ENCODE data around the gene ANGPTL5.

Gene ANGPTL5

GRCh38 chr11:101872171-101872882 lies 44.0 kb downstream of the ANGPTL5 start:
- Histone ChIP-seq H3K36me3 (no peaks in the 10 kb centered on the region), H3K27ac (no peak overlapping the region), H3K27me3 (no peaks in the 10 kb centered on the region), H3K4me3 (no peak overlapping the region), H3K9me3 (no peaks in the 10 kb centered on the region), H3K4me1 (no peaks in the 10 kb centered on the region)
- DNase-seq: no peak
- intact Hi-C loops (cut with DNase I; ENCODE audit: low total_unique reads): no loop called here
- TF ChIP-seq CTCF (IDR thresholded peaks at IDR 0.05): no peak

GRCh38 chr11:101870510-101870909 lies 45.8 kb downstream of the ANGPTL5 start:
- Histone ChIP-seq H3K27me3 (no peaks in the 10 kb centered on the region), H3K36me3 (no peaks in the 10 kb centered on the region), H3K9me3 (no peaks in the 10 kb centered on the region), H3K4me3 (no peak overlapping the region), H3K27ac (no peak overlapping the region), H3K4me1 (no peaks in the 10 kb centered on the region)
- intact Hi-C loops (cut with DNase I; ENCODE audit: low total_unique reads): no loop called here
- DNase-seq: no peak
- TF ChIP-seq CTCF (IDR thresholded peaks at IDR 0.05): no peak

GRCh38 chr11:101867951-101868350 lies 48.4 kb downstream of the ANGPTL5 start:
- peaks cover 0 to 6% (median 0%) of the 10 kb centered on the region in 4 donors for H3K4me1 ChIP-seq
- no peak for TF ChIP-seq CTCF (IDR thresholded peaks at IDR 0.05)
- no peak for DNase-seq
- H3K27me3 ChIP-seq: no peaks in the 10 kb centered on the region
- intact Hi-C loops (cut with DNase I; ENCODE audit: low total_unique reads): no loop called here
- no peak overlapping the region for H3K27ac ChIP-seq
- no peaks in the 10 kb centered on the region for H3K36me3 ChIP-seq
- H3K4me3 ChIP-seq: no peak overlapping the region
- peaks cover 0 to 5% (median 0%) of the 10 kb centered on the region in 3 donors for H3K9me3 ChIP-seq

- no peak for DNase-seq
- H3K36me3 ChIP-seq: no peaks in the 10 kb centered on the region
- TF ChIP-seq CTCF (IDR thresholded peaks at IDR 0.05): no peak
- intact Hi-C loops (cut with DNase I; ENCODE audit: low total_unique reads): no loop called here
- H3K4me1 ChIP-seq: peaks cover 0 to 15% (median 5%) of the 10 kb centered on the region in 4 donors
- no peak overlapping the region for H3K27ac ChIP-seq
- no peak overlapping the region for H3K4me3 ChIP-seq
- no peaks in the 10 kb centered on the region for H3K27me3 ChIP-seq
- H3K9me3 ChIP-seq: peaks cover 0 to 5% (median 0%) of the 10 kb centered on the region in 3 donors
Measured at GRCh38 chr11:101866619-101867491, 49.5 kb downstream of the ANGPTL5 start.

GRCh38 chr11:101864098-101864497 lies 52.2 kb downstream of the ANGPTL5 start:
- Histone ChIP-seq H3K27ac (no peak overlapping the region), H3K9me3 (peaks cover 0 to 5% (median 0%) of the 10 kb centered on the region in 3 donors), H3K4me3 (no peak overlapping the region), H3K36me3 (no peaks in the 10 kb centered on the region), H3K27me3 (no peaks in the 10 kb centered on the region), H3K4me1 (peaks cover 0 to 15% (median 5%) of the 10 kb centered on the region in 4 donors)
- TF ChIP-seq CTCF (IDR thresholded peaks at IDR 0.05): no peak
- DNase-seq: no peak
- intact Hi-C loops (cut with DNase I; ENCODE audit: low total_unique reads): loop anchor here (5.0 kb wide), 1 partner anchor 143 kb away; no protein-coding TSS in a partner anchor
